ENCODE data around the gene TRAK1.

- TF ChIP-seq CTCF (optimal IDR thresholded peaks at IDR 0.05 in 1 of 3, IDR thresholded peaks at IDR 0.05 in 1 of 3, conservative IDR thresholded peaks at IDR 0.05 in 1 of 3; ENCODE audit: extremely low read depth in 1 of 3, insufficient read depth in 2 of 3, low read length in 3 of 3) (no peak), EZH2 (IDR thresholded peaks at IDR 0.05; ENCODE audit: low read length) (no peak)
These were observed 849 bp downstream of the TRAK1 start for GRCh38 chr3:42092006-42092405.
